OCI-LY7 (cell line): ENCODE results near the gene SYNE3. TPM values are rescaled to one million over a fixed set of nuclear protein-coding genes. Genes with fewer than 3 reads are reported as not detected.

Experiments used
- BruUV-seq: library from RNA; stranded (reverse); fragments of 400-500 nt; replicated peaks from 2 replicates; lab custom pipeline; 2021; lab: Mats Ljungman, UMichigan
- CTCF ChIA-PET: fragments of 300-600 bp; sonication (Branson Sonifier 250); formaldehyde crosslinking; loops from one replicate; lab custom pipeline; 2022; ENCODE audit warnings: antibody characterized with exemption; ENCODE audit not compliant: unreplicated experiment; lab: Charles Lee
- POLR2A ChIA-PET: fragments of 300-600 bp; sonication (Branson Sonifier 250); formaldehyde crosslinking; loops from one replicate; lab custom pipeline; 2022; ENCODE audit warnings: antibody characterized with exemption; lab: Charles Lee
- DNase-seq: peaks from one replicate; pipeline ENCODE4 v3.0.0-alpha.2; 2015; ENCODE audit warnings: low spot score
- H2AFZ ChIP-seq: fragments of 200-600 bp; sonication (generic), shearing (Covaris generic); 2 replicates; pipeline ENCODE4 v1.6.1; 2014; ENCODE audit warnings: mild to moderate bottlenecking, antibody characterized with exemption, low read length, moderate library complexity
- H3K27ac ChIP-seq: fragments of 200-600 bp; sonication (generic); 2 replicates; pipeline ENCODE4 v1.5.1; 2014; ENCODE audit warnings: mixed run types, low read depth, mild to moderate bottlenecking, moderate library complexity, low read length, inconsistent platforms; ENCODE audit not compliant: poor library complexity, severe bottlenecking
- H3K36me3 ChIP-seq: fragments of 200-600 bp; sonication (generic); 2 replicates; pipeline ENCODE4 v1.6.1; 2014; ENCODE audit warnings: mild to moderate bottlenecking, antibody characterized with exemption, low read length, moderate library complexity, mixed read lengths; ENCODE audit not compliant: insufficient read depth
- H3K4me1 ChIP-seq: fragments of 200-600 bp; sonication (generic); 2 replicates; pipeline ENCODE4 v1.5.1; 2014; ENCODE audit warnings: mild to moderate bottlenecking, low read length; ENCODE audit not compliant: insufficient read depth, poor library complexity, severe bottlenecking
- H3K4me2 ChIP-seq: fragments of 200-600 bp; sonication (generic); 2 replicates; pipeline ENCODE4 v1.6.1; 2014; ENCODE audit warnings: mild to moderate bottlenecking, low read length
- H3K4me3 ChIP-seq: fragments of 200-600 bp; sonication (generic); 2 replicates; pipeline ENCODE4 v1.5.1; 2014; ENCODE audit warnings: mild to moderate bottlenecking, low read depth, low read length; ENCODE audit not compliant: poor library complexity, severe bottlenecking
- H3K79me2 ChIP-seq: fragments of 200-600 bp; sonication (generic); 2 replicates; pipeline ENCODE4 v1.6.1; 2016; ENCODE audit warnings: low read depth, mild to moderate bottlenecking, low read length, moderate library complexity, mixed read lengths; ENCODE audit not compliant: insufficient read depth
- H3K9me2 ChIP-seq: fragments of 200-600 bp; sonication (generic); 2 replicates; pipeline ENCODE4 v1.6.1; 2016; ENCODE audit warnings: mild to moderate bottlenecking, low read length, mixed read lengths; ENCODE audit not compliant: insufficient read depth
- H3K9me3 ChIP-seq: fragments of 200-600 bp; sonication (generic); 2 replicates; pipeline ENCODE4 v1.6.1; 2014; ENCODE audit warnings: mild to moderate bottlenecking, mixed run types, low read length, mixed read lengths
- H4K20me1 ChIP-seq: fragments of 200-600 bp; sonication (generic); 2 replicates; pipeline ENCODE4 v1.6.1; 2014; ENCODE audit warnings: mild to moderate bottlenecking, antibody characterized with exemption, low read length, moderate library complexity, mixed read lengths; ENCODE audit not compliant: insufficient read depth
- CTCF ChIP-seq: fragments of 200-600 bp; sonication (generic); conservative IDR thresholded peaks from 2 replicates; pipeline ENCODE4 v1.5.1; 2014; ENCODE audit warnings: mild to moderate bottlenecking, antibody characterized with exemption, low read length, moderate library complexity, mixed read lengths
- EZH2phosphoT487 ChIP-seq: fragments of 200-600 bp; sonication (generic); IDR thresholded peaks from 2 replicates; pipeline ENCODE4 v1.6.1; 2018; ENCODE audit warnings: low read depth, borderline replicate concordance, mild to moderate bottlenecking, mixed run types, antibody characterized with exemption, low read length, moderate library complexity, mixed read lengths
- intact Hi-C: fragments of 100-400 bp; cut with micrococcal nuclease; formaldehyde crosslinking; loops from one replicate; pipeline ENCODE4 v1.10.0; 2022; ENCODE audit not compliant: unreplicated experiment
- total RNA-seq, 2 experiments: library from RNA; depleted of rRNA in 1 of 2; stranded (reverse); fragments of >200 nt in 1 of 2; shearing (Covaris generic) in 1 of 2; gene quantifications; 2 replicates each; pipeline ENCODE4 v1.2.3, GENCODE V29; 2014 to 2022

Gene SYNE3
- total RNA-seq, 2 experiments from 2014 or later = 0.60 to 4.1 TPM

- BruUV-seq = no TSS peak
- Histone ChIP-seq H3K4me3 (no peak overlapping the region), H3K9me3 (no peaks in the 10 kb centered on the region), H4K20me1 (no peaks in the 10 kb centered on the region), H3K4me2 (no peak overlapping the region), H3K27ac (no peak overlapping the region), H3K9me2 (no peaks in the 10 kb centered on the region), H3K36me3 (no peaks in the 10 kb centered on the region; the same call in 1 of the 2 replicates), H3K79me2 (no peaks in the 10 kb centered on the region), H3K4me1 (peaks cover 22% of the 10 kb centered on the region), H2AFZ (no peak overlapping the region)
- TF ChIP-seq EZH2phosphoT487 (no peak), CTCF (no peak)
- no peak for DNase-seq
- intact Hi-C loops = no loop called here
- POLR2A ChIA-PET = interaction anchor here (0.5 to 3.9 kb wide), 9 partner anchors 8 to 47 kb away, joined by 3 to 30 read pairs (median 3); partner anchors contain the start of gene SYNE3
- CTCF ChIA-PET = interaction anchor here (1.1 kb wide), 1 partner anchor 14 kb away, joined by 5 read pairs; no protein-coding TSS in a partner anchor
Measured at GRCh38 chr14:95504135-95505029, 12.1 kb downstream of the SYNE3 start.

GRCh38 chr14:95503365-95504134 is 12.9 kb downstream of the SYNE3 start:
- CTCF ChIA-PET = interaction anchor here (1.1 kb wide), 1 partner anchor 15 kb away, joined by 5 read pairs; no protein-coding TSS in a partner anchor
- no peaks in the 10 kb centered on the region for H3K9me2 ChIP-seq
- no peaks in the 10 kb centered on the region for H4K20me1 ChIP-seq
- no peak for DNase-seq
- H3K36me3 ChIP-seq = no peaks in the 10 kb centered on the region; the same call in 1 of the 2 replicates
- POLR2A ChIA-PET = interaction anchor here (0.8 to 3.9 kb wide), 8 partner anchors 8 to 46 kb away, joined by 3 to 30 read pairs (median 3); partner anchors contain the start of gene SYNE3
- TF ChIP-seq CTCF = no peak
- no peak for TF ChIP-seq EZH2phosphoT487
- no peak overlapping the region for H2AFZ ChIP-seq
- no TSS peak for BruUV-seq
- H3K79me2 ChIP-seq = no peaks in the 10 kb centered on the region
- peak overlapping the region; percentile 14; the same call in 1 of the 2 replicates for H3K4me2 ChIP-seq
- H3K9me3 ChIP-seq = no peaks in the 10 kb centered on the region
- intact Hi-C loops = no loop called here
- no peak overlapping the region for H3K27ac ChIP-seq
- H3K4me3 ChIP-seq = no peak overlapping the region
- H3K4me1 ChIP-seq = peaks cover 30% of the 10 kb centered on the region
